Astrocyte of the hippocampus (primary cell): ENCODE results near the gene C16orf86.

Experiments
- DNase-seq: peaks from one replicate; pipeline ENCODE4 v3.0.0; 2011; ENCODE audit warnings: low read depth, low spot score

C16orf86 gene

GRCh38 chr16:67666559-67667452, at the start of gene C16orf86, which contains the start of gene ENKD1:
TSS of gene C16orf86 (plus strand) at chr16:67666814. CDS start at chr16:67666971, 157 bp downstream.
TSS of gene ENKD1 (minus strand) at chr16:67666750. CDS start at chr16:67666442, 308 bp downstream.
- DNase-seq: peak; percentile 88

- no peak for DNase-seq
Observed at GRCh38 chr16:67628216-67628615, 38.4 kb upstream of the C16orf86 start.

DNA sequence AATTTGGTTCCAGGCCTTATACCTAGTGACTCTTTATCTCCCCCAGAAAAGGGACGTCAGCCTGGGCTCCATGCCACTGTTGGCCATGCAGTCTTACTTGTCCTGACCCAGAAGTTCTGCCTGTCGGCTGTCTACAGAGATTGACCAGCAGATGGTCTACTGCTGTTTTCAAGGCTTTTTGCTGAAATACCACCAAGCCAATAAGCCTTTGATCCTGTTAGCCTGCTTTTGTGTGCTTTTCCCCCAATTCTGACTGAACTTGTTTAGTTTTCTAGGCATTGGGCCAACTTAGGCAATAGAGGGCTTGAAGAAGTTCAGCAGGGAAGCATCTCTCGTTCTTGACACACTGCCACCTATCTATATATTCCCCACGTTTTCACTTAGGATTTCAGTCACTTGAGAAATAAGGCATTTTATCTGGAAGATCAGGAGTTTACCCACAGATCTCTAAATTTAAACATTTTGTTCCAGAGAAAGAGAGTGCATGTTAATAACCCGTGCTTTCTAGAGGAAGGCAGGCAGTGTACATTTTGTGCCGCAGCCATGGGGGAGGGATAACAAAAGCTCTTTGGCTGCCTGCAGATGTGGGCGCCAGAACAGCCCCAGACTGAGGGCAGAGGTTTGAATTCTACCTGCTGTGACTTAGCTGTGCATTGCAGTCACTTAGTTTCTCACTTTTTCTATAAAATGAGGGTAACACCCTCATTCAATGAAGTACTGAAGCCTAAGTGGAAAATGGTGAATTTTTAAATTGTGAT, 34.0 kb upstream of the C16orf86 start:
- no peak for DNase-seq

DNA sequence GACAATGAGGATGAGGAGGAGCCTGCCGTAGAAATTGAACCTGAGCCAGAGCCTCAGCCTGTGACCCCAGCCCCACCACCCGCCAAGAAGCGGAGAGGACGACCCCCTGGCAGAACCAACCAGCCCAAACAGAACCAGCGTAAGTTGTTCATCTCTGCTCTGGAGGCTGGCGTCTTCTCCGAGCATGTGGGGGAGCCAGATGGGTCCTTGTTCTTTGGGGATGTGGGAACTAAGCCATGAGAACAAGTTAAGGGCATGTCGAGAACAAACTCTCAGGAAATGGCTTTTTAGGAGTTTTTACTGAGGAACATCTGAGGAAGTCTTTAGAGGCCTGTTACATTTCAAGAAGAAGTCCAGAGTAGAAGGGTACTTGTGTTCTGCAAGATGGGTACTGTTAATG, 29.9 kb upstream of the C16orf86 start:
- no peak for DNase-seq

DNA sequence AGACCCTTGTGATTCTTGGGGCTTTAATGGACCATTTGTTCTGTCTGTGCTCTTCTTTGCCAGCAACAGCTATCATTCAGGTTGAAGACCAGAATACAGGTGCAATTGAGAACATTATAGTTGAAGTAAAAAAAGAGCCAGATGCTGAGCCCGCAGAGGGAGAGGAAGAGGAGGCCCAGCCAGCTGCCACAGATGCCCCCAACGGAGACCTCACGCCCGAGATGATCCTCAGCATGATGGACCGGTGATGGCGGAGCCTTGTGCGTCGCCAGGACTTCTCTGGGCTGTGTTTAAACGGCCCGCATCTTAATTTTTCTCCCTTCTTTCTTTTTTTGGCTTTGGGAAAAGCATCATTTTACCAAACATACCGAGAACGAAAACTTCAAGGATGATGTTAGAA, 29.0 kb upstream of the C16orf86 start:
- no peak for DNase-seq

DNA sequence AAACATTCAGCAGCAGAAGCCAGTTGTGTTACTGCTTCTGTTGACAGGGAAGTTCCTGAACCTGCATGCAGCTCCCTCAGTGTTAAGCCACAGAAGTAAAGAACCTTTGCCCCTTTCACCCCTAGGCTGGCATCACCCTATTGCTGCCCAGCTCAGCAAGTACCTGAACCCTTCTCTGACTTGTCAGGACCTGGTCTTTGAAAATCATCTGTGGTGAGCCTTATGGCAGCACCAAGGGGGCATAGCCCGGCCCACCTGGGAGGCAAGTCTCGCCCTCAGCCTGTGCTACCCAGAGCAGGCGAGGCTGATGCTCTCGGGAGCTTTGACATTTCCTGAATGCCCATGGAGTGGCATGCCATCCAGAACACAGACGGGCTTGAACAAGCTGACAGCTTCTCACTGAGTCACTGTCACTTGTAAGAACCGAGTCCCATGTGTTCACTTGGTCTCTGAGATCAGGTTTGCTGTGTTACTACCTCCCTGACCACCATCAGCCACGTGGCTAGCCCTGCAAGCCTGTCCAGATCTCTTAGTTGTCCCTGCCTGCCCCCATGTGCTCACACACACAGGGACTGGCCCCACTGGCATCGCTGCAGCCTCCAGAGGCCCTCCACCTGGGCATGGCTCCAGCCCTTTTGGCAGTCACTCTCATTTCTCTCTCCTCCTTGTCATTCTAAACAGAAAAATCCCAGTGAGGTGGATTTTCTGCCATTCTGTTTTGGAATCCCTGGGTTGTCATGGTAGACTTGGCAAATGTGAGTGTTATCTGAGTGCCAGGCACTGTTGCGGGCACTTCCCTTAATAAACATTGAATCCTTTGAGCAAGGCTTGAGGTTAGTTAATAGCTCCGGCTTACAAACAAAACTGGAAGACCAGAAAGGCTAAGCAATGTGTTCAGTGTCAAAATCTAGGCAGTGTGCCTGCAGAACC, 24.6 kb upstream of the C16orf86 start:
- peak; percentile 85 for DNase-seq

- no peak for DNase-seq
Observed at GRCh38 chr16:67644038-67644437, 22.6 kb upstream of the C16orf86 start.

DNA sequence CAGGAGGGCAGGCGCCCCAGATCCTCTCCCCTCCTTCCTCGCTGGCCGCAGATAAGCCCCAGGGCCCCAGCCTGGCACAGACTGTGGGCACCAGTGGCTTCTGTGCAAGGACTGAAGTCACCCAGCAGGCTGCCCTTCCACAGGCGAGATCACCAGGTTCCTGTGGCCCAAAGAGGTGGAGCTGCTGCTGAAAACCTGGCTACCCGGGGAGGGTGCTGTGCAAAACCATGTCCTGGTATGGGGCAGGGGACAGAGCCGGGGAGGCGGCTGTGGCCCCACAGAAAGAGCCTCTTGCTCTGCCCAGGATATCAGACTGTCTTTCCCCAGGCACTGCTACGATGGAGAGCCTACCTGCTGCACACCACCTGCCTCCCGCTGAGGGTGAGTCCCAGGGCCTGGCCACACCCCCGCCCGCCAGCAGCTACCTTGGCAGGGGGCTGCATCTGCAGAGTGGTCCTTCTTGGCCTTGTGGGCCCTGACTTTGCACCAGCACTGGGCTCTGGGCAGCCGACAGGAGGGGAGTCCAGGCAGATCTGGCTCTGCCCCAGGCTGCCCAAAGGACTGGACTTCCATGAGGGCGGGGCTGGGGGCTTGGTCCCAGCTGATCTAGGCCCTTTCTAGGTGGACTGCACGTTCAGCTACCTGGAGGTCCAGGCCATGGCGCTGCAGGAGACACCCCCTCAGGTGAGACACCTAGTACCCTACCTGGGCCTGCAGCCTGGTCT, 21.1 kb upstream of the C16orf86 start:
- DNase-seq: no peak

DNA sequence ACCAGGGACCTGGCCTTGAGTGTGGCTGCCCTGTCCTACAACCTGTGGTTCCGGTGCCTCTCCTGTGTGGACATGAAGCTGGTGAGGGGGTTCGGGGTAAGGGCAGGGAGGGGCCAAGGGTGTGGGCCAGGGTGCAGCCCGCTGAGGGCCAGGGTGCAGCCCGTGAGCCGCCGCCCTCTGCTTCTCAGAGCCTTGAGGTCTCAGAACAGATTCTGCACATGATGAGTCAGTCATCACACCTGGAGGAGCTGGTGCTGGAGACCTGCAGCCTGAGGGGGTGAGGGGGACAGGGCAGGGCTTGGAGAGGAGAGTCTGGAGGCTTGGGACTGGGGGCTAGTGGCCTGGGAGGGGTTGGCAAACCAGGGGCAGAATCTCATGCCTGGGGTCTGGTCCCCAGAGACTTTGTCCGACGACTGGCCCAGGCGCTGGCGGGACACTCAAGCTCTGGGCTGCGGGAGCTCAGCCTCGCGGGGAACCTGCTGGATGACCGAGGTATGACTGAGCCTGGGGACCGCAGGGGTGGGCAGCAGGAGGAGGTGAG, 19.4 kb upstream of the C16orf86 start:
- no peak for DNase-seq

- DNase-seq: no peak
Observed at GRCh38 chr16:67647681-67648080, 18.9 kb upstream of the C16orf86 start.

DNA sequence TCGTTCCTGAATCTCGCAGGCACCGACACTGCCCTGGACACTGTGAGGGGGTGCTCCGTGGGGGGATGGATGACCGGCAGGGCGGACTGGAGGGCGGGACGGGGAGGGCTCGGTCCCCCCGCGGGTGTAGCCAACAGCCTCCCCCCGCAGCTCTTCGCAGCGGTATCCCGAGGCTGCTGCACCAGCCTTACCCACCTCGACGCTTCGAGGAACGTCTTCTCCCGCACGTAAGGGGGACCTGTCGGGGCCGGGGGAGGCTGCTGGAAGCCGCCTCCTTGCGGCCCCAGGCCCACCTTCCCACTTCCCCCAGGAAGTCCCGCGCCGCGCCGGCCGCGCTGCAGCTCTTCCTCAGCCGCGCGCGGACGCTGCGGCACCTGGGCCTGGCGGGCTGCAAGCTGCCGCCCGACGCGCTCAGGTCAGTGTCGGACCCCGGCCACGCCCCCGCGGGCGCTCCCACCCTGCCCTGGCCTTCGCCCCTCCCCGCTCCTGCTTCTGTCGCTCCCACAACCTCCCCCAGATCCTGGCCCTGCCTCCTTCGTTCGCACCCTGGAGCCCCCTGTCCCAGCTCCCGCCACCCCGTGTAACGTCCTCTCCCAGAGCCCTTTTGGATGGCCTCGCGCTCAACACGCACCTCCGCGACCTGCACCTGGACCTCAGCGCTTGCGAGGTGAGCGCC, 18.4 kb upstream of the C16orf86 start:
- DNase-seq: no peak

GRCh38 chr16:67648764-67649407, 17.7 kb upstream of the C16orf86 start:
- no peak for DNase-seq

DNA sequence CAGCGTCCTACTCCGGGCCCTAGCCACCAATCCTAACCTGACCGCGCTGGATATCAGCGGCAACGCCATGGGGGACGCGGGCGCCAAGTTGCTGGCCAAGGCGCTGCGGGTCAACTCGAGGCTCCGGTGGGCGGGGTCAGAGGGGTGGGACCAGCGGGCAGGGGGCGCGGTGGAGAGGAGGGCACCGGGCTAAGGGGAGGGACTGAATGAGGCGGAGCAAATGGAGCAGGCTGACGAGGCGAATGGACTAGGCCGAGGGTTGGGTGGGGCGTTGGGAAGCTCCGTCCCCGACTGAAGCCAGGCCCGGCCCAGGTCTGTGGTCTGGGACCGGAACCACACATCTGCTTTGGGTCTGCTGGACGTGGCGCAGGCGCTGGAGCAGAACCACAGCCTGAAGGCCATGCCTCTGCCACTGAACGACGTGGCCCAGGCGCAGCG, 17.1 kb upstream of the C16orf86 start:
- no peak for DNase-seq

GRCh38 chr16:67650023-67650422, 16.6 kb upstream of the C16orf86 start:
- no peak for DNase-seq

- DNase-seq: no peak
Observed at GRCh38 chr16:67651039-67651438, 15.6 kb upstream of the C16orf86 start.

DNA sequence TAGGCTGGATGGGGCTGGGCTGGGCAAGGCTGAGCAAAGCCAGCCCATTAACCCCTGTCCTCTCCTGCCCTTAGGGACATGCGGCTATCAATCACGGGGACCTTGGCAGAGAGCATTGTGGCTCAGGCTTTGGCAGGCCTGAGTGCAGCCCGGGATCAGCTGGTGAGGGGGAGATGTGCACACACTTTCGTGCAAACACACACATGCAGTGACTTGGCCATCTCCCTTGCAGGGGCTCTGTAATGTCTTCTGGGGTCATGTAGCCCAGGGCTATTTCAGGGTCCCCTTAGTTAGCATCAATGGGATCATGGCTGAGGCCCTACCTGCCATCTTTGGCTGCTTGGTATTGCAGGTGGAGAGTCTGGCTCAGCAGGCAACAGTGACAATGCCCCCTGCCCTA, 14.8 kb upstream of the C16orf86 start:
- DNase-seq: no peak

DNA sequence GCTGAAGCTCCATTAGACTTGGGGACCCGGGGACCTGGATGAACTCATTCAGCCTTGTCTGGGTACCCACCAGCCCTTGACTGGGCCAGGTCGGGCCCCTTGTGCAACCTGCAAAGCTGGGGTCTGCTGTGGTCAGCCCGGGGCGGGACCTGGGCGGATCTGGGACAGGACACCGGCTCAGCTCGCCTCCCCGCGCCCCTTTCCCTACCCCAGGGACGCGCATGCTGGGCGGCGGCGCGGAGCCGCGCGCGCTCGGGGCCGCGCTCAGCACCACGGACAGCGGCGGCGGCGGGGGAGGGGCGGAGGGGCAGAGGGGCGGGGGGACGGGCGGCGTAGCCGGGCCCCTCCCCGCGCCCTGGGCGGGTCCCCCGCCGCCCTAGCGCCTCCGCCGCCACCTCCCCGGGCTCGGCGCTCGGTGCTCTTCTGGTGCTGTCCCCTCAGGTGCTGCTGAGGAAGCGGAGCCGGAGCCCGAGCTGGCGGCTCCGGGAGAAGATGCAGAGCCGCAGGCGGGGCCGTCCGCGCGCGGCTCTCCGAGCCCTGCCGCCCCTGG, 14.0 kb upstream of the C16orf86 start:
- DNase-seq: peak; percentile 60

DNA sequence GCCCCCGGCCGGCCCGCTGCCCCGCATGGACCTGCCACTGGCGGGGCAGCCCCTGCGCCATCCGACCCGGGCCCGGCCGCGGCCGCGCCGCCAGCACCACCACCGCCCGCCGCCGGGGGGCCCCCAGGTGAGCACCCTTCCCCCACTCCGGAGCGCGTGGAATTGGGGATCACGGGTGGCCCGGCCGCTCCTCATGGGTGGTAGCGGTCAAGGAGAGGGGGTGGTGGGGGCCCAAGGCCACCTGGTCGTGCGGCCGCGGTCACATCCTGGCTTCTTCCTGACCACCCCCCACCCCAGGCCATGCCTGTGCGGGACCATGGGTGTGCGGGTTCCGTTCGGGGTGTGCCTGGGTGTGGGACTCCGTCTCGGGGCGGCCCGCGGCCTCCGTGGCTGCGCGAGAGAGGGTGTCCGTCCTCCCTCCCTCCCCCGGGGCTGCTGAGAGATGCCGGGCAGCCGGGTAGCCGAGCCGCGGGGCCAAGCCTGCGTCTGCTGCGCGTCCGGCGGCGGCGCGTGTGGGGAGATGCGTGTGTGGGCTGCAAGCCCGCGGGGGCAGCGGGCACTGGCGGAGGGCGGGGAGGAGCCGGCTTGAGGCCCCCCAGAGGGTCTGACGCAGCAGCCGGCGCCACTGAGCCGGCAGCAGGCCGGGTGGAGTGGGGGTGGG, 13.4 kb upstream of the C16orf86 start:
- peak; percentile 50 for DNase-seq
